IPS-15b (cell line): Measurements from ENCODE around the gene TMEM25.

ENCODE experiments used
- H3K27me3 ChIP-seq: one replicate; pipeline ENCODE4 v1.6.1; 2013; ENCODE audit warnings: low read length; ENCODE audit not compliant: control insufficient read depth, insufficient read depth
- H3K36me3 ChIP-seq: one replicate; pipeline ENCODE4 v1.6.1; 2013; ENCODE audit warnings: low read length; ENCODE audit not compliant: control insufficient read depth, insufficient read depth
- H3K4me1 ChIP-seq: one replicate; pipeline ENCODE4 v1.6.1; 2013; ENCODE audit warnings: mild to moderate bottlenecking, low read length; ENCODE audit not compliant: control insufficient read depth, insufficient read depth
- H3K4me3 ChIP-seq: one replicate; pipeline ENCODE4 v1.5.1; 2013; ENCODE audit warnings: low read depth, low read length
- H3K9ac ChIP-seq: one replicate; pipeline ENCODE4 v1.6.1; 2013; ENCODE audit warnings: low read depth, mild to moderate bottlenecking, low read length
- H3K9me3 ChIP-seq: one replicate; pipeline ENCODE4 v1.6.1; 2013; ENCODE audit warnings: mild to moderate bottlenecking, low read length; ENCODE audit not compliant: control insufficient read depth, insufficient read depth

The TMEM25 gene

GRCh38 chr11:118522571-118523072 is 8.4 kb upstream of the TMEM25 start:
- Histone ChIP-seq H3K9me3 (no peaks in the 10 kb centered on the region), H3K9ac (no peak overlapping the region), H3K4me1 (no peaks in the 10 kb centered on the region), H3K36me3 (peaks cover 37% of the 10 kb centered on the region), H3K4me3 (no peak overlapping the region), H3K27me3 (no peaks in the 10 kb centered on the region)

GRCh38 chr11:118524356-118524755 is 6.6 kb upstream of the TMEM25 start:
- Histone ChIP-seq H3K36me3 (peaks cover 37% of the 10 kb centered on the region), H3K4me1 (peaks cover 2% of the 10 kb centered on the region), H3K27me3 (no peaks in the 10 kb centered on the region), H3K9me3 (no peaks in the 10 kb centered on the region), H3K9ac (no peak overlapping the region), H3K4me3 (no peak overlapping the region)

DNA sequence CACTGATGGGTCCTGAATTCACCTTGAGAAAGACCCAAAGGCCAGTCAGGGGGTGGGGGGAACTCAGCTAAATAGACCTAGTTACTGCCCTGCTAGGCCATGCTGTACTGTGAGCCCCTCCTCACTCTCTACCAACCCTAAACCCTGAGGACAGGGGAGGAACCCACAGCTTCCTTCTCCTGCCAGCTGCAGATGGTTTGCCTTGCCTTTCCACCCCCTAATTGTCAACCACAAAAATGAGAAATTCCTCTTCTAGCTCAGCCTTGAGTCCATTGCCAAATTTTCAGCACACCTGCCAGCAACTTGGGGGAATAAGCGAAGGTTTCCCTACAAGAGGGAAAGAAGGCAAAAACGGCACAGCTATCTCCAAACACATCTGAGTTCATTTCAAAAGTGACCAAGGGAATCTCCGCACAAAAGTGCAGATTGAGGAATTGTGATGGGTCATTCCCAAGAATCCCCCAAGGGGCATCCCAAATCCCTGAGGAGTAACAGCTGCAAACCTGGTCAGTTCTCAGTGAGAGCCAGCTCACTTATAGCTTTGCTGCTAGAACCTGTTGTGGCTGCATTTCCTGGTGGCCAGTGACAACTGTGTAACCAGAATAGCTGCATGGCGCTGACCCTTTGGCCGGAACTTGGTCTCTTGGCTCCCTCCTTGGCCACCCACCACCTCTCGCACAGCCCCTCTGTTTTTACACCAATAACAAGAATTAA is 6.1 kb upstream of the TMEM25 start:
- Histone ChIP-seq H3K9me3 (no peaks in the 10 kb centered on the region), H3K27me3 (no peaks in the 10 kb centered on the region), H3K9ac (no peak overlapping the region), H3K36me3 (peaks cover 31% of the 10 kb centered on the region), H3K4me3 (no peak overlapping the region), H3K4me1 (peaks cover 7% of the 10 kb centered on the region)

- H3K9me3 ChIP-seq = no peaks in the 10 kb centered on the region
- H3K27me3 ChIP-seq = no peaks in the 10 kb centered on the region
- peaks cover 10% of the 10 kb centered on the region for H3K4me1 ChIP-seq
- H3K36me3 ChIP-seq = peaks cover 16% of the 10 kb centered on the region
- no peak overlapping the region for H3K4me3 ChIP-seq
- no peak overlapping the region for H3K9ac ChIP-seq
Measured at GRCh38 chr11:118526688-118527087, 4.3 kb upstream of the TMEM25 start.

- Histone ChIP-seq H3K9me3 (no peaks in the 10 kb centered on the region), H3K27me3 (no peaks in the 10 kb centered on the region), H3K9ac (no peak within 1 kb of the TSS), H3K4me1 (peaks cover 13% of the 10 kb centered on the region), H3K4me3 (no peak within 1 kb of the TSS), H3K36me3 (peaks cover 12% of the 10 kb centered on the region)
Measured at GRCh38 chr11:118527109-118527508, 3.9 kb upstream of the TMEM25 start, which contains the start of gene TTC36. TTC36 (plus strand) TSS chr11:118527474; CDS start chr11:118527495, 21 bp downstream.

- Histone ChIP-seq H3K9me3 (no peaks in the 10 kb centered on the region), H3K9ac (no peak overlapping the region), H3K4me1 (peaks cover 13% of the 10 kb centered on the region), H3K36me3 (peaks cover 7% of the 10 kb centered on the region), H3K27me3 (no peaks in the 10 kb centered on the region), H3K4me3 (no peak overlapping the region)
Measured at GRCh38 chr11:118528511-118528910, 2.5 kb upstream of the TMEM25 start.

GRCh38 chr11:118529584-118530175 is 1.3 kb upstream of the TMEM25 start:
- Histone ChIP-seq H3K4me1 (peaks cover 13% of the 10 kb centered on the region), H3K36me3 (peaks cover 4% of the 10 kb centered on the region), H3K9me3 (no peaks in the 10 kb centered on the region), H3K27me3 (no peaks in the 10 kb centered on the region), H3K9ac (no peak overlapping the region), H3K4me3 (peak overlapping the region; percentile 100)

- Histone ChIP-seq H3K4me3 (peak overlapping the region; percentile 100), H3K36me3 (peaks cover 6% of the 10 kb centered on the region), H3K9me3 (no peaks in the 10 kb centered on the region), H3K9ac (peak overlapping the region; percentile 71), H3K4me1 (peaks cover 13% of the 10 kb centered on the region), H3K27me3 (no peaks in the 10 kb centered on the region)
Measured at GRCh38 chr11:118530180-118530682, 761 bp upstream of the TMEM25 start.

GRCh38 chr11:118531597-118532084 is 649 bp downstream of the TMEM25 start:
- H3K36me3 ChIP-seq = peaks cover 6% of the 10 kb centered on the region
- peak overlapping the region; percentile 100 for H3K4me3 ChIP-seq
- H3K4me1 ChIP-seq = peaks cover 13% of the 10 kb centered on the region
- H3K27me3 ChIP-seq = no peaks in the 10 kb centered on the region
- peak overlapping the region; percentile 28 for H3K9ac ChIP-seq
- H3K9me3 ChIP-seq = no peaks in the 10 kb centered on the region

- H3K36me3 ChIP-seq = peaks cover 6% of the 10 kb centered on the region
- H3K27me3 ChIP-seq = no peaks in the 10 kb centered on the region
- H3K9ac ChIP-seq = no peak overlapping the region
- H3K4me3 ChIP-seq = peak overlapping the region; percentile 100
- peaks cover 13% of the 10 kb centered on the region for H3K4me1 ChIP-seq
- no peaks in the 10 kb centered on the region for H3K9me3 ChIP-seq
Measured at GRCh38 chr11:118532091-118532490, 1.1 kb downstream of the TMEM25 start.

DNA sequence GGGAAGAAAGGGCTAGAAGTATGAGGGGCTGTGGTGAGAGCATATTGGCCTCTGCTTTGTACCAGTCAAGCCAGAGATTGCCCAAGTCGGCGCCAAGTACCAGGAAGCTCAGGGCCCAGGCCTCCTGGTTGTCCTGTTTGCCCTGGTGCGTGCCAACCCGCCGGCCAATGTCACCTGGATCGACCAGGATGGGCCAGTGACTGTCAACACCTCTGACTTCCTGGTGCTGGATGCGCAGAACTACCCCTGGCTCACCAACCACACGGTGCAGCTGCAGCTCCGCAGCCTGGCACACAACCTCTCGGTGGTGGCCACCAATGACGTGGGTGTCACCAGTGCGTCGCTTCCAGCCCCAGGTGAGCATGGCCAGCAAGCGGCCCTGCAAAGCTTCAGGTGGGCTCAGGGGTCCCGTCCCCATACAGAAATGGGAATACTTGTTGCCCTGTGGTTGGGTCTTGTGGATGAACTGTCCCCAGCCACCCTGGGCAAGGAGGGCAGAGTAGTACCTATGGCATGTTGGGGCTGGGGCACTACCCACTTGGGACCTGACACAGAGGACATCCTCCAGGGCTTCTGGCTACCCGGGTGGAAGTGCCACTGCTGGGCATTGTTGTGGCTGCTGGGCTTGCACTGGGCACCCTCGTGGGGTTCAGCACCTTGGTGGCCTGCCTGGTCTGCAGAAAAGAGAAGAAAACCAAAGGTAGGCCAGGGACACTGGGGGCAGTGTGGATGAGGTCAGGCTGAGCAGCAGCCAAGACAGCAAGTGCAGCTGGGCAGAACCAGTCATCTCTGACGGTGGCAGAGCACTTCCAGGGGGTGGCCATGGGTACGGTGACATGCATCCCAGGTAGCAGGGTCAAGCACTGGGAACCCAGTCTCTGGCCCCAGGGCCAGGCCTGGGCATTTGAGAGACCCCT is 2.1 kb downstream of the TMEM25 start:
- peaks cover 6% of the 10 kb centered on the region for H3K36me3 ChIP-seq
- H3K4me1 ChIP-seq = peaks cover 13% of the 10 kb centered on the region
- no peak overlapping the region for H3K4me3 ChIP-seq

More for the DNA sequence above, 2.1 kb downstream of the TMEM25 start:
- Histone ChIP-seq H3K9me3 (no peaks in the 10 kb centered on the region), H3K27me3 (no peaks in the 10 kb centered on the region), H3K9ac (no peak overlapping the region)
